NK-92 treated with Interleukin-12 subunit alpha and Interleukin-12 subunit beta, amount 100 ng/mL, for 24 hours (cell line): Measurements from ENCODE around the gene DENND4A.

Experiments used
- DNase-seq: peaks from one replicate; lab custom pipeline; 2025; lab: John Stamatoyannopoulos, UW

The DENND4A gene

GRCh38 chr15:65792138-65792987, at the start of gene DENND4A:
DENND4A (minus strand) TSS chr15:65792293; CDS start chr15:65756450, 35,843 bp downstream.
- DNase-seq: peak; percentile 99

GRCh38 chr15:65841121-65841930, 49.2 kb upstream of the DENND4A start:
- DNase-seq: no peak

- DNase-seq: no peak
Observed at GRCh38 chr15:65839985-65840384, 47.9 kb upstream of the DENND4A start.

- DNase-seq: no peak
Observed at GRCh38 chr15:65839354-65839901, 47.3 kb upstream of the DENND4A start.

GRCh38 chr15:65837301-65838294, 45.5 kb upstream of the DENND4A start:
- DNase-seq: no peak

GRCh38 chr15:65836665-65837064, 44.6 kb upstream of the DENND4A start:
- no peak for DNase-seq

GRCh38 chr15:65835447-65835846, 43.4 kb upstream of the DENND4A start:
- no peak for DNase-seq

GRCh38 chr15:65834603-65835282, 42.6 kb upstream of the DENND4A start:
- no peak for DNase-seq

GRCh38 chr15:65833501-65834205, 41.6 kb upstream of the DENND4A start:
- no peak for DNase-seq

- no peak for DNase-seq
Observed at GRCh38 chr15:65832549-65833364, 40.7 kb upstream of the DENND4A start.

GRCh38 chr15:65829130-65829764, 37.2 kb upstream of the DENND4A start:
- no peak for DNase-seq

GRCh38 chr15:65828585-65828984, 36.5 kb upstream of the DENND4A start:
- DNase-seq: no peak

GRCh38 chr15:65827065-65827464, 35.0 kb upstream of the DENND4A start:
- DNase-seq: no peak

- no peak for DNase-seq
Observed at GRCh38 chr15:65824941-65825544, 33.0 kb upstream of the DENND4A start.

- no peak for DNase-seq
Observed at GRCh38 chr15:65824031-65824743, 32.1 kb upstream of the DENND4A start.

GRCh38 chr15:65822316-65822715, 30.2 kb upstream of the DENND4A start:
- no peak for DNase-seq

- DNase-seq: no peak
Observed at GRCh38 chr15:65821070-65821469, 29.0 kb upstream of the DENND4A start.

- no peak for DNase-seq
Observed at GRCh38 chr15:65819563-65819960, 27.5 kb upstream of the DENND4A start.
